HepG2 (cell line): ENCODE results near the gene DNASE1. TPM values are rescaled to one million over a fixed set of nuclear protein-coding genes. Genes with fewer than 3 reads are reported as not detected.

Experiments
- ARID5B ChIP-seq: IDR thresholded peaks from 2 replicates; pipeline ENCODE4 v1.4.0; 2020; ENCODE audit warnings: mild to moderate bottlenecking, missing genetic modification reagents
- ATRX ChIP-seq: sonication (generic); formaldehyde crosslinking; IDR thresholded peaks from 2 replicates; pipeline ENCODE4 v1.4.0; 2020; ENCODE audit warnings: missing genetic modification reagents, borderline replicate concordance
- DDIT3 ChIP-seq: sonication (generic); formaldehyde crosslinking; IDR thresholded peaks from 2 replicates; pipeline ENCODE4 v1.4.0; 2020; ENCODE audit warnings: mild to moderate bottlenecking, missing genetic modification reagents
- FLYWCH1 ChIP-seq: sonication (generic); formaldehyde crosslinking; IDR thresholded peaks from 2 replicates; pipeline ENCODE4 v1.8.1; 2023; ENCODE audit warnings: mild to moderate bottlenecking, missing genetic modification reagents
- FOXC1 ChIP-seq: sonication (generic); formaldehyde crosslinking; IDR thresholded peaks from 2 replicates; pipeline ENCODE4 v1.8.0; 2022; ENCODE audit warnings: mild to moderate bottlenecking, missing genetic modification reagents, borderline replicate concordance
- GLI4 ChIP-seq: sonication (generic); formaldehyde crosslinking; IDR thresholded peaks from 2 replicates; pipeline ENCODE4 v1.5.1; 2020; ENCODE audit warnings: missing genetic modification reagents, mild to moderate bottlenecking, moderate library complexity, borderline replicate concordance
- HMG20A ChIP-seq: IDR thresholded peaks from 2 replicates; pipeline ENCODE4 v1.6.1; 2016; ENCODE audit warnings: borderline replicate concordance
- MYC ChIP-seq: sonication (generic); formaldehyde crosslinking; IDR thresholded peaks from 2 replicates; pipeline ENCODE4 v1.9.0; 2021; ENCODE audit warnings: missing genetic modification reagents, borderline replicate concordance
- NFIC ChIP-seq: IDR thresholded peaks from 2 replicates; pipeline ENCODE4 v1.6.1; 2012; ENCODE audit warnings: mild to moderate bottlenecking, low read length, inconsistent platforms
- RCOR2 ChIP-seq: IDR thresholded peaks from 2 replicates; pipeline ENCODE4 v1.6.1; 2016; ENCODE audit warnings: missing biosample characterization, missing genetic modification reagents
- SMARCE1 ChIP-seq: fragments of 450-650 bp; IDR thresholded peaks from 2 replicates; pipeline ENCODE4 v1.6.1; 2017; ENCODE audit warnings: borderline replicate concordance
- TAF15 ChIP-seq: fragments of 200-400 bp; formaldehyde crosslinking; IDR thresholded peaks from one replicate; pipeline ENCODE4 v1.6.1; 2018; ENCODE audit warnings: mild to moderate bottlenecking, low read depth, low read length; ENCODE audit not compliant: poor library complexity, severe bottlenecking
- U2AF2 ChIP-seq: fragments of 200-400 bp; formaldehyde crosslinking; IDR thresholded peaks from 2 replicates; pipeline ENCODE4 v1.6.1; 2017; ENCODE audit warnings: low read depth, mild to moderate bottlenecking, low read length
- ZNF20 ChIP-seq: sonication (generic); formaldehyde crosslinking; IDR thresholded peaks from 2 replicates; pipeline ENCODE4 v1.4.0; 2020; ENCODE audit warnings: mild to moderate bottlenecking, moderate library complexity, missing genetic modification reagents
- ZNF230 ChIP-seq: sonication (generic); formaldehyde crosslinking; IDR thresholded peaks from 2 replicates; pipeline ENCODE4 v1.4.0; 2020; ENCODE audit warnings: mild to moderate bottlenecking, missing genetic modification reagents
- ZNF232 ChIP-seq: sonication (generic); formaldehyde crosslinking; IDR thresholded peaks from 2 replicates; pipeline ENCODE4 v1.4.0; 2020; ENCODE audit warnings: missing genetic modification reagents, borderline replicate concordance
- ZNF282 ChIP-seq: fragments of 450-650 bp; IDR thresholded peaks from 2 replicates; pipeline ENCODE4 v1.6.1; 2018; ENCODE audit not compliant: partially characterized antibody
- ZNF333 ChIP-seq: sonication (generic); formaldehyde crosslinking; IDR thresholded peaks from 2 replicates; pipeline ENCODE4 v1.4.0; 2020; ENCODE audit warnings: mild to moderate bottlenecking, missing genetic modification reagents, borderline replicate concordance
- ZNF337 ChIP-seq: sonication (generic); formaldehyde crosslinking; IDR thresholded peaks from 2 replicates; pipeline ENCODE4 v1.5.1; 2020; ENCODE audit warnings: missing genetic modification reagents, low read depth, mild to moderate bottlenecking, borderline replicate concordance
- ZNF549 ChIP-seq: sonication (generic); formaldehyde crosslinking; IDR thresholded peaks from 2 replicates; pipeline ENCODE4 v1.5.0; 2020; ENCODE audit warnings: missing genetic modification reagents
- ZNF749 ChIP-seq: sonication (generic); formaldehyde crosslinking; IDR thresholded peaks from 2 replicates; pipeline ENCODE4 v1.8.0; 2022; ENCODE audit warnings: mild to moderate bottlenecking, missing genetic modification reagents, moderate library complexity, borderline replicate concordance
- polyA plus RNA-seq, 8 experiments: library from polyadenylated mRNA; depleted of rRNA in 3 of 8; stranded (reverse) in 7 of 8; unstranded in 1 of 8; fragments of >200 nt; fragmentation: Illumina TruSeq in 4 of 8; extraction: Trizol in 4 of 8; gene quantifications; 2 replicates each; pipeline versions ENCODE4 v1.2.1 to v1.2.3, GENCODE V29; 2011 to 2016; ENCODE audit warnings: low read depth in 4 of 8, missing spikeins in 1 of 8, mixed read lengths in 1 of 8; ENCODE audit not compliant: insufficient read depth in 1 of 8
- total RNA-seq, 5 experiments: library from RNA; depleted of rRNA; stranded (reverse); fragments of >200 nt; fragmentation: Illumina TruSeq; extraction: Trizol; gene quantifications; 2 replicates each; pipeline ENCODE4 v1.2.3, GENCODE V29; 2016; ENCODE audit warnings: low read depth in 1 of 5
- TF ChIP-seq, protein P1 (sequence below): sonication (generic); formaldehyde crosslinking; IDR thresholded peaks from 2 replicates; pipeline ENCODE4 v1.8.0; 2022; ENCODE audit warnings: mild to moderate bottlenecking, missing genetic modification reagents
- TF ChIP-seq, protein P2 (sequence below): sonication (generic); formaldehyde crosslinking; IDR thresholded peaks from 2 replicates; pipeline ENCODE4 v1.8.1; 2022; ENCODE audit warnings: low read depth, mild to moderate bottlenecking, missing genetic modification reagents

The DNASE1 gene
- total and polyA plus RNA-seq, 2 of the 13 experiments (the other 11 are each of a cell fraction or from before 2014, with no cell fraction given): 7.1 to 11.1 TPM

DNA sequence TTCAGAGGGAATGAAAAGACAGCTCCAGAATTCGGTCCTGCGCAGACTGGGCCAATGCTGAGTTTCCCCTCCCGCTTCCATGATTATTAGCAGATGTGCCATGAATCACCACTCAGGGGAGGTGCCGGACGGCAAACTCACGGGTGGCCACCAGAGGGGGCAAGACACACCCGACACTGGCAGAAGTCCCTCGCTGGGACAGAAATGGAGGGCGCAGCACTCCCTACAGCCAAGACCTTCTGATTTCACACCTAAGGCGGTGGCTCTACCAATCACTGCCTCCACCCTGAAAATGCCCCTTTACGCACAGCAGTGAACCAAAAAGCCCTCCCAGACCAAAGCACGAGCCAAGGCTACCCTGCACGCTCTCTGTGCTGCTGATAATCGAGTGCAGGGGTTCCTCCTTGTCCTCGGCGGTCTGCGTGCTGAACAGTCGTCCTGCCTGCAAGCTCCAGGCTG lies 36.0 kb downstream of the DNASE1 start (continued):
- TF ChIP-seq DDIT3 (CRISPR knock-in tag) (no peak), ZNF549 (CRISPR knock-in tag) (no peak), ZNF230 (CRISPR knock-in tag) (no peak), U2AF2 (no peak), MYC (CRISPR knock-in tag) (0 out of 2 replicates have a peak, but pooled peaks have one; percentile 38), TAF15 (no peak), ZNF337 (CRISPR knock-in tag) (0 out of 2 replicates have a peak, but pooled peaks have one; percentile 35), SMARCE1 (no peak), ARID5B (0 out of 2 replicates have a peak, but pooled peaks have one; percentile 14), ZNF749 (no peak), ATRX (CRISPR knock-in tag) (no peak), NFIC (no peak), HMG20A (CRISPR knock-in tag) (no peak), RCOR2 (CRISPR knock-in tag) (no peak), ZNF333 (CRISPR knock-in tag) (no peak), ZNF232 (0 out of 2 replicates have a peak, but pooled peaks have one; percentile 25), FOXC1 (CRISPR knock-in tag) (no peak), ZNF20 (CRISPR knock-in tag) (no peak), FLYWCH1 (CRISPR knock-in tag) (no peak), ZNF282 (no peak), GLI4 (no peak)
- TF ChIP-seq, protein P1, sequence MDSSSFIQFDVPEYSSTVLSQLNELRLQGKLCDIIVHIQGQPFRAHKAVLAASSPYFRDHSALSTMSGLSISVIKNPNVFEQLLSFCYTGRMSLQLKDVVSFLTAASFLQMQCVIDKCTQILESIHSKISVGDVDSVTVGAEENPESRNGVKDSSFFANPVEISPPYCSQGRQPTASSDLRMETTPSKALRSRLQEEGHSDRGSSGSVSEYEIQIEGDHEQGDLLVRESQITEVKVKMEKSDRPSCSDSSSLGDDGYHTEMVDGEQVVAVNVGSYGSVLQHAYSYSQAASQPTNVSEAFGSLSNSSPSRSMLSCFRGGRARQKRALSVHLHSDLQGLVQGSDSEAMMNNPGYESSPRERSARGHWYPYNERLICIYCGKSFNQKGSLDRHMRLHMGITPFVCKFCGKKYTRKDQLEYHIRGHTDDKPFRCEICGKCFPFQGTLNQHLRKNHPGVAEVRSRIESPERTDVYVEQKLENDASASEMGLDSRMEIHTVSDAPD (CRISPR knock-in tag): no peak
- TF ChIP-seq, protein P2, sequence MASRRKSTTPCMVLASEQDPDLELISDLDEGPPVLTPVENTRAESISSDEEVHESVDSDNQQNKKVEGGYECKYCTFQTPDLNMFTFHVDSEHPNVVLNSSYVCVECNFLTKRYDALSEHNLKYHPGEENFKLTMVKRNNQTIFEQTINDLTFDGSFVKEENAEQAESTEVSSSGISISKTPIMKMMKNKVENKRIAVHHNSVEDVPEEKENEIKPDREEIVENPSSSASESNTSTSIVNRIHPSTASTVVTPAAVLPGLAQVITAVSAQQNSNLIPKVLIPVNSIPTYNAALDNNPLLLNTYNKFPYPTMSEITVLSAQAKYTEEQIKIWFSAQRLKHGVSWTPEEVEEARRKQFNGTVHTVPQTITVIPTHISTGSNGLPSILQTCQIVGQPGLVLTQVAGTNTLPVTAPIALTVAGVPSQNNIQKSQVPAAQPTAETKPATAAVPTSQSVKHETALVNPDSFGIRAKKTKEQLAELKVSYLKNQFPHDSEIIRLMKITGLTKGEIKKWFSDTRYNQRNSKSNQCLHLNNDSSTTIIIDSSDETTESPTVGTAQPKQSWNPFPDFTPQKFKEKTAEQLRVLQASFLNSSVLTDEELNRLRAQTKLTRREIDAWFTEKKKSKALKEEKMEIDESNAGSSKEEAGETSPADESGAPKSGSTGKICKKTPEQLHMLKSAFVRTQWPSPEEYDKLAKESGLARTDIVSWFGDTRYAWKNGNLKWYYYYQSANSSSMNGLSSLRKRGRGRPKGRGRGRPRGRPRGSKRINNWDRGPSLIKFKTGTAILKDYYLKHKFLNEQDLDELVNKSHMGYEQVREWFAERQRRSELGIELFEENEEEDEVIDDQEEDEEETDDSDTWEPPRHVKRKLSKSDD: no peak
